NCI-H146 (cell line): ENCODE results near the gene RPTOR.

ENCODE experiments used
- DNase-seq: peaks from one replicate; lab custom pipeline; 2025; lab: John Stamatoyannopoulos, UW

RPTOR gene

GRCh38 chr17:80831491-80831890, 286.9 kb downstream of the RPTOR start:
- no peak for DNase-seq

- DNase-seq = peak; percentile 65
These were observed 287.6 kb downstream of the RPTOR start for GRCh38 chr17:80832266-80832676.

- peak; percentile 97 for DNase-seq
These were observed 288.4 kb downstream of the RPTOR start for GRCh38 chr17:80832888-80833583.

DNA sequence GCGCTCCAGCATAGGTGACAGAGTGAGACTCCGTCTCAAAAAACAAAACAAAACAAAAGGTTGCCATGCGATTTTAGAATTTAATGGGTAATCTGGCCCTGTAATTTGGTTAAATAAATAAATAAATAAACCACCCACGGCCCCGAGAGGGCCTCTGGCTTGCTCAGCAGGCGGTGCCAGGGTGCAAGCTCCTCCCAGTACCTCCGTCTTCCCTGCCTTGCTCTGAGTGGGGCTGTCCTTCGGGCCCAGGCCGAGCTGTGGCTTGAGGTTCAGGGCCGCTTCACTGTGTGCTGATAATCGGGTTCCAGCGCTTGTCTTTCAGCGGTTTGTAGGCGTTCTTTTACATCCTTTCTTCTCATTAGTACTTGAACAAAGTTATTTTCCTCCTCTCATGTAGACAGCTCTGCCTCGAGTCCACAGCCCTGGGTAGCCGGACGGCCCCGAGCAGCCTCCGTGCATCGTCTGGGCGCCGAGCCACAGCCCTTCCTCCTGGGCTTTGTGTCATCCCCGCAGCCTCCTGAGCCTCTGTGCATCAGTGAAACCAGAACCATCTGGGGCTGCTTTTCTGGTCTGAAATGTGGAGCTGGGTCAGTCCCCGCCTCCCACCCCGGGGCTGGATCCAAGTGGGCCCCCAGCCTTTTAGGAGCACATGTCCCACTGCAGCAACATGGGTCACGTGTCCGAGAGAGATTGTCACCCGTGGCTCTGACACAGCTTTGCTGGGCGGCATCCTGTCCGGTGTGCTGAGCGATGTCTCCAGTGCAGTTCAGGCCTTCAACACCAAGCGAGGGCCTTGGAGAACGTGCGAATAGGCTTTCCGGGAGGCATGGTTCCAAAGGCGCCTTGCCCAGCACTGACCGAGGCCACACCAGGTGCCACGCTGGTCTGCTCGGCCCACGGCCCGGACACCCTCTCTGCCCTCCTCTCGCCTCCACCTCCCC, 289.6 kb downstream of the RPTOR start:
- DNase-seq = no peak

- no peak for DNase-seq
These were observed 290.2 kb downstream of the RPTOR start for GRCh38 chr17:80834893-80835275.

DNA sequence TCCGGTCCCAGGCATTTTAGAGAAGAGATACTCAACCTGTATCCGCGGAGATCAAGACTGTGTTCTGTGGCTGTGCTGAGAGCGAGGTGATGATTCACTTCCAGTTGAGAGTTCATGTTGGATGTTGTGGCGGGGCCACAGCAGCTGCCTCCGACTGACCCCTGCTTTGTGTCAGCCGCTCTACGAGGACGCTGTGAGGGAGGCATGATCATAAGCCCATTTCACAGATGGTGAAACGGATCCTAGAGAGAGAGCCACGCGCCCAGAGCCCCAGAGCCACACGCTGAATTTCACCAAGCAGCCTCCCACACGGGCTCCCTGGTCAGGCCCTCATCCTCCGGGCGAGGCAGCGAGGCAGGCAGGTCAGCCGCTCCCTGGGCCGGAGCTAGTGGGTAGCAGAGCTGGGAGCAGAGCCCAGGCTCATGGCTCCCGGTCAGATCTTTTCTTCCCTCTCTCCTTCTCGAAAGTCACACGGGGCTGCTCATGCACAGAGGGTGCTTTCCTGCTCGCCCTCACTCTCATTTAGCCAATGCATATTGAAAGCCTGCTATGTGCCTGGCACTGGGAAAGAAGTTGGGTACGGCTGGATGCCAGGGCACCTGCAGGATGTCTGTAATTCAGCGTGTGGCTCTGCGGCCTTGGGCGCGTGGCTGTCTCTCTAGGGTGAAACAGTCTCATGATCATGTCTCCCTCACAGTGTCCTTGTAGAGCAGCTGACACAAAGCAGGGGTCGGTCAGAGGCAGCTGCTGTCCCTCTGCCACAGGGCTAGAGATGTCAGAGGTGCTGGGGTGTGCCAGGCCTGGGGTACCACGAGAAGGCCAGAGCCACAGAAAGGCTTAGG, 291.4 kb downstream of the RPTOR start:
- DNase-seq = no peak

- DNase-seq = no peak
These were observed 292.0 kb downstream of the RPTOR start for GRCh38 chr17:80836658-80836965.

- DNase-seq = peak; percentile 37
These were observed 292.4 kb downstream of the RPTOR start for GRCh38 chr17:80836971-80837481.

DNA sequence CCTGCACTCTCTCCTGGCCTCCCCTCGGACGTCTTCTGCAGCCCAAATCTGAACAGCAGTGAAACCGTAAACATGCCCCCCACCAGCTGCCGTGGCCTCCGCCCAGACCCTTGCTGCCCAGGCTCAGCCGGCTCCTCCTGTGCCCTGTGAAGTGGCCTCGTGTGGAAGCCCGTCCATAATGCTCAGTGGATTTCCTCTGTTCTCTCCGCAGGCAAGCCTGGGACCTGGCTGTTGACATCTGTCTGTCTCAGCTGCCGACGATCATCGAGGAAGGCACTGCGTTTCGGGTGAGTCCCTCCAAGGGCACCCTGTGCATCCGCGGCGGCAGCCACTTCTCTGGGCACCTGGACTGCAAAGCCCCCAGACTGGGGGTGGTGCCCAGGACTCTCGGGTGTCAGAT, 293.1 kb downstream of the RPTOR start:
- DNase-seq = no peak

DNA sequence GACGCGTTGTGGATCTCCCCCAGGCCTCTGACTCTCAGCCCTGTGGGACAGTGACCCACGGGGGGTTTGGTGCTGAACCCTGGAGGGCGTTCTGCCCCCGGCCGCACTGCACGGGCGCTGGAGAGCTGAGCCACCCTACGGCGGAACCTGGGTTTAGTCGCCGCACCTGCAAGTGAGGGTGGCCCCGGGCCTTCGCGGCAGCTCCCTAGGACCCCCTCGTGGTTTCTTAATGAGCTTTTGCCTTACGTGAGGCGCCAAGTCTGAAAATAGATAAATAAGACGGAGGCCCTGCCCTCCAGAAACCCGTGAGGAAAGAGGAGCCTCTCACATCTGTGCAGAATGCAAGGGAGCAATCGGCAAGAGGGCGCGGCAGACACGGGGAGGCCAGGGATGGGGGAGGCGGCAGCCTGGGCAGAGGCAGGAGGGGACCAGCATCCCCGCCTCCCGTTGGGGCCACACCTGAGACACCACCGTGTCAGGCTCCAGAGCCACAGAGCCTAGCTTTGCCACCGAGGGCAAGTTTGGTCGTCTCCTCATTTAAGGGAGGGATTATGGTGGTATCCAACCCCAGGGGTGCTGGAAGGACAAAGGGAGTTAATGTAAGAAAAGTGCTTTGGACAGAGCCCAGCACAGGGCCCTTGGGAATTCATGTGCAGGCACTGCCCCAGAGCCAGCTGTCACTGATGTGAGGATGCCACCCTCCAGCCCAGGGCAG, 293.8 kb downstream of the RPTOR start:
- DNase-seq = no peak

- no peak for DNase-seq
These were observed 294.3 kb downstream of the RPTOR start for GRCh38 chr17:80839026-80839345.

GRCh38 chr17:80839511-80839941, 294.9 kb downstream of the RPTOR start:
- DNase-seq = no peak

- no peak for DNase-seq
These were observed 295.3 kb downstream of the RPTOR start for GRCh38 chr17:80839970-80840369.

GRCh38 chr17:80842456-80843013, 297.9 kb downstream of the RPTOR start:
- DNase-seq = no peak

DNA sequence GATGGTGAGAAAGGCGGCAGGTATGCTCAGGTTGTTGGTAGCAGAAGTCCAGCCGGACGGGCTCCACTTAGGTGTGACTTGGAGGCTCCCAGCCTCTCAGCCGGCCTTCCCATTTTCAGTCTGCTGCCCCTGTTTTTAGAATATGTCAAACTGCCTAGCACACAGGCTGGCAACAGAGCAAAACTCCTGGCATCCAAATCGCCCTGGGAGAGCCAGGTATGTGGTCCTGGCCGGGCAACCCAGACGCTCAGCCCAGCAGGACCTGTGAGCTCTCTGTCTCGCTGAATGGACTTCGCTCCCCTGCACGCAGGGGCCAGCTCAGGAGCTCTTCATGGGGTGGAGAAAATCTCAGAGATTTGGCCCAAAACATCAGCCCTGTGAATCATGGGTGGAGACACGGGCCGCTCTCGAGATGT, 299.1 kb downstream of the RPTOR start:
- DNase-seq = no peak

- DNase-seq = no peak
These were observed 299.9 kb downstream of the RPTOR start for GRCh38 chr17:80844418-80844990.

GRCh38 chr17:80845069-80845862, 300.6 kb downstream of the RPTOR start:
- DNase-seq = no peak

DNA sequence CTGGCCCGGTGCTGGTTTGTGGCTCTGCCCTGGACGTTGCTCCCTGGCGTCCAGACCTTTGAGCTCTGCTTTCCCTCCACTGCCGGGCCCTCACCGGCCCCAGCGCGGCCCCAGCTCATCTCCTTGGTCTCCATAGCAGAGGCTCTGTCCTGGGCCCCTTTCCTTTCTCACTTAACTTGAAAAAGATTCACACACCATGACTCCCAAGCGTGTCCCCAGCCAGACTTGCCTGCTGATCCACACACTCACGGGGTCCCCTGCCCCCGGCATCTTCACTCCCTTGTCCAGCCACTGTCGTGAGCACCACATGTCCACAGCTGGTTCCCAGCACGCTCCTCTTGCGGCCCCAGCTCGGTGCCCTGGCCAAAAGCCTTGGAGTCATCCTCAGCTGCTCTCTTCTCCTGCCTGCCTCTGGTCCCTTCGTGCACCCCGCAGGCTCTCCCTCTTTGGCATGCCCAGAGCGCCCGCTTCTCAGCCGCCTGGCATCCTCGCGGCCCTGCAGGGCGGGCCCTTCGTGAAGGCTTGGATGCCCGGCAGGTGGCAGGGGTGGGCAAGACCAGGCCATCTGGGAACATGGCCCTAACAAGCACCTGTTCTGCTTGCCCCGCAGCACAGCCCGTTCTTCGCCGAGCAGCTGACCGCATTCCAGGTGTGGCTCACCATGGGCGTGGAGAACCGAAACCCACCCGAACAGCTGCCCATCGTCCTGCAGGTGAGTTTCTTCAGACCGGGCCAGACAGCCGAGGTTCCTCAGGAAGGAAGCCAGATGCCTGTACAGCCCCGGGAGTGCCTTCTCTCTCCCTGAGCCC, 301.4 kb downstream of the RPTOR start:
- no peak for DNase-seq

DNA sequence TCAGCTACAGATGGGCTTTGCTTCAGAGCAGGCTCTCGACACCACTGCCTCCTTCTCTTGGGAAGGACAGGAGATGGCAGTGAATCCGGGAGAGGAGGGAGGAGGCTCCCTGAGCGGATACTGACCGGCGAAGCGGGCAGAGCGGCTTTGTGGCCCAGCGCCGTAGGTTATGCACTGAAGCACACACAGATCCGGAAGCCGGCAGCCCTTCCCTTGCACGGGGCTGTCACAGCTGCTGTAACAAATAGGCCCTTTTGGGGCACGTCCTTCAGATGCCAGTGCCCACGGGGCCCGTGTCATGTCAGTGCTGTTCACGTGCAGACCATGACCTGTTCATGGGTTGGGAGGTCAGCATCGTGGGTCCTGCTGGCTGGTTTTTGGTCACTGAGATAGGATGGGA, 302.3 kb downstream of the RPTOR start:
- DNase-seq = no peak
